ENCODE measurements around the gene RAPGEF4. TPM values are rescaled to one million over a fixed set of nuclear protein-coding genes. Genes with fewer than 3 reads are reported as not detected.
"Not testable (repeated sequence)": the region's sequence is repeated elsewhere in the genome, so short reads cannot be mapped to it uniquely, and the experiment has no call there.

RAPGEF4 gene
- polyA plus RNA-seq, 10 donors: 1.5 to 6.1 (median 3.4) TPM

- DNase-seq: no peak
Observed at GRCh38 chr2:172725746-172726145, 9.9 kb upstream of the RAPGEF4 start.

GRCh38 chr2:172726172-172726735 lies 9.4 kb upstream of the RAPGEF4 start:
- no peak for DNase-seq

GRCh38 chr2:172730411-172730810 lies 5.2 kb upstream of the RAPGEF4 start:
- no peak for DNase-seq

- peak in 1 of 3 donors; percentile 11 for DNase-seq
Observed at GRCh38 chr2:172734711-172735581, 699 bp upstream of the RAPGEF4 start.

GRCh38 chr2:172736424-172737174 lies 954 bp downstream of the RAPGEF4 start:
- peak in 1 of 3 donors; percentile 16 for DNase-seq

- DNase-seq: no peak
Observed at GRCh38 chr2:172739661-172740266, 4.1 kb downstream of the RAPGEF4 start.

- no peak for DNase-seq
Observed at GRCh38 chr2:172740856-172741255, 5.2 kb downstream of the RAPGEF4 start.

GRCh38 chr2:172742931-172743540 lies 7.4 kb downstream of the RAPGEF4 start:
- DNase-seq: no peak

GRCh38 chr2:172743898-172744297 lies 8.3 kb downstream of the RAPGEF4 start:
- DNase-seq: no peak

- no peak for DNase-seq
Observed at GRCh38 chr2:172745636-172746035, 10.0 kb downstream of the RAPGEF4 start.

GRCh38 chr2:172748543-172748942 lies 12.9 kb downstream of the RAPGEF4 start:
- DNase-seq: not testable (repeated sequence)

GRCh38 chr2:172749388-172749787 lies 13.7 kb downstream of the RAPGEF4 start:
- no peak for DNase-seq

GRCh38 chr2:172751564-172751963 lies 15.9 kb downstream of the RAPGEF4 start:
- no peak for DNase-seq

- DNase-seq: no peak
Observed at GRCh38 chr2:172753610-172754009, 18.0 kb downstream of the RAPGEF4 start.

GRCh38 chr2:172759441-172759840 lies 23.8 kb downstream of the RAPGEF4 start:
- no peak for DNase-seq

- no peak for DNase-seq
Observed at GRCh38 chr2:172761306-172761705, 25.7 kb downstream of the RAPGEF4 start.

GRCh38 chr2:172762574-172762973 lies 26.9 kb downstream of the RAPGEF4 start:
- DNase-seq: no peak

- DNase-seq: no peak
Observed at GRCh38 chr2:172763079-172763478, 27.4 kb downstream of the RAPGEF4 start.

GRCh38 chr2:172765662-172766061 lies 30.0 kb downstream of the RAPGEF4 start:
- DNase-seq: no peak

- DNase-seq: no peak
Observed at GRCh38 chr2:172768401-172768800, 32.8 kb downstream of the RAPGEF4 start.

- DNase-seq: no peak
Observed at GRCh38 chr2:172769879-172770278, 34.2 kb downstream of the RAPGEF4 start.

- DNase-seq: no peak
Observed at GRCh38 chr2:172770887-172771286, 35.2 kb downstream of the RAPGEF4 start.
